ENCODE measurements around the gene FAM209B. TPM values are rescaled to one million over a fixed set of nuclear protein-coding genes. Genes with fewer than 3 reads are reported as not detected.

The FAM209B gene
- total RNA-seq, 2 experiments from 2014 or later = not detected

DNA sequence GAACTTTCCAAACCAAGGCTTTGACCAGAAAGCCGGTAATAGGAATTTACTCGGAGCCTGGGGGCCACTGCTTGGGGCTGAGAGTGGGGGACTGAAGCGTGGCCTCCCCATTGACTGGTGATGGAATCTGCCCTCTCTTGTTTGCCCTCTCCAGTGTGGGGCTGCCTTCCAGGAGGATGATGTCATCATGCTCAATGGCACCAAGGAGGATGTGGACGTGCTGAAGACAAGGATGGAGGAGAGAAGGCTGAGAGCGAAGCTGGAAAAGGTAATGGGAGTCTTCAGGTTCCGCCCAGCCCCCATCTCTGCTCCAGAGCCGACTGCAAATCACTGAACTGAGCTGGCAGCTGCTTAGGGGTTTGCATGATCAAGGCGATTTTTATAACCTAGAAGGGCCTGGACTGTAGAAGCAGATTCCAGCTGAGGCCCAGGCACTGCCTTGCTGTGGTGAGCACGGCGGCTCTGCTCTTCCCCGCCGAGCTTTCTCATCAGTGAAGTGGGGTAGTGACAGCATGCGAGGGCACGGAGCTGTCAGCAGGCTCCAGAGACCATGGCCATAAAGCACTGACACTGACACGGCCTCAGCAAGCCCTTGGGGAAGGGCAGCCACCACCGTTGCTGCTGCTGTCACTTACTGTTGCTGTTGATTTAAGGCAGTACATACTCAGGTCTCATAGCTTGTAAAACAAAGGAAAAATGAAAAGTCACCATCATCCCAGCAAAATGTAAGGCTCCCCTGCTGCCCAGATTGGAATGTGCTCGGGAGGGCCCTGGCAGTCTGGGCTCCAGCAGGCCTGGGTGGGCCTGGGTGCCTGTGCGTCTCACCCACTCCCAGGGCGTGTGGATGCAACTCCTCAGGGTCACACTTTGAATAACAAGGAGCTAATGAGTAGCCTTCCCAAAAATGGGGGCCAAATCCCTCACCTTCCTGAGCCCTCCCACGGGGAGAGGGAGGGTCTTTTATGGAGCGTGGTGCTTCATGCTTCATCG, 19.6 kb upstream of the FAM209B start:
- TF ChIP-seq, protein P1, sequence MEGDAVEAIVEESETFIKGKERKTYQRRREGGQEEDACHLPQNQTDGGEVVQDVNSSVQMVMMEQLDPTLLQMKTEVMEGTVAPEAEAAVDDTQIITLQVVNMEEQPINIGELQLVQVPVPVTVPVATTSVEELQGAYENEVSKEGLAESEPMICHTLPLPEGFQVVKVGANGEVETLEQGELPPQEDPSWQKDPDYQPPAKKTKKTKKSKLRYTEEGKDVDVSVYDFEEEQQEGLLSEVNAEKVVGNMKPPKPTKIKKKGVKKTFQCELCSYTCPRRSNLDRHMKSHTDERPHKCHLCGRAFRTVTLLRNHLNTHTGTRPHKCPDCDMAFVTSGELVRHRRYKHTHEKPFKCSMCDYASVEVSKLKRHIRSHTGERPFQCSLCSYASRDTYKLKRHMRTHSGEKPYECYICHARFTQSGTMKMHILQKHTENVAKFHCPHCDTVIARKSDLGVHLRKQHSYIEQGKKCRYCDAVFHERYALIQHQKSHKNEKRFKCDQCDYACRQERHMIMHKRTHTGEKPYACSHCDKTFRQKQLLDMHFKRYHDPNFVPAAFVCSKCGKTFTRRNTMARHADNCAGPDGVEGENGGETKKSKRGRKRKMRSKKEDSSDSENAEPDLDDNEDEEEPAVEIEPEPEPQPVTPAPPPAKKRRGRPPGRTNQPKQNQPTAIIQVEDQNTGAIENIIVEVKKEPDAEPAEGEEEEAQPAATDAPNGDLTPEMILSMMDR (conservative IDR thresholded peaks at IDR 0.05; ENCODE audit: low read length) = no peak
- no peak for TF ChIP-seq EZH2phosphoT487 (IDR thresholded peaks at IDR 0.05; ENCODE audit: borderline replicate concordance, low read depth, low read length)
- Histone ChIP-seq H3K4me2 (ENCODE audit: low read length) (no peak overlapping the region), H3K9me2 (ENCODE audit: insufficient read depth, low read length) (no peaks in the 10 kb centered on the region), H3K79me2 (ENCODE audit: insufficient read depth, low read depth, low read length) (no peaks in the 10 kb centered on the region), H3K36me3 (ENCODE audit: insufficient read depth, low read length) (peaks cover 37% of the 10 kb centered on the region), H3K9me3 (ENCODE audit: low read length) (no peaks in the 10 kb centered on the region), H2AFZ (ENCODE audit: low read length) (no peak overlapping the region), H3K4me3 (ENCODE audit: low read depth, low read length, poor library complexity, severe bottlenecking) (no peak overlapping the region), H4K20me1 (ENCODE audit: insufficient read depth, low read length) (no peaks in the 10 kb centered on the region), H3K27ac (ENCODE audit: low read depth, low read length, poor library complexity, severe bottlenecking) (no peak overlapping the region), H3K4me1 (ENCODE audit: insufficient read depth, low read length, poor library complexity, severe bottlenecking) (no peaks in the 10 kb centered on the region)
- BruUV-seq (replicated peaks) = no TSS peak
- no peak for DNase-seq (ENCODE audit: low spot score)
- ChIA-PET CTCF (ENCODE audit: unreplicated experiment) (no interaction called here), POLR2A (interaction anchor here (1.4 kb wide), 1 partner anchor 8 kb away, joined by 5 read pairs; no protein-coding TSS in a partner anchor)
- intact Hi-C loops (cut with micrococcal nuclease; ENCODE audit: unreplicated experiment) = no loop called here

DNA sequence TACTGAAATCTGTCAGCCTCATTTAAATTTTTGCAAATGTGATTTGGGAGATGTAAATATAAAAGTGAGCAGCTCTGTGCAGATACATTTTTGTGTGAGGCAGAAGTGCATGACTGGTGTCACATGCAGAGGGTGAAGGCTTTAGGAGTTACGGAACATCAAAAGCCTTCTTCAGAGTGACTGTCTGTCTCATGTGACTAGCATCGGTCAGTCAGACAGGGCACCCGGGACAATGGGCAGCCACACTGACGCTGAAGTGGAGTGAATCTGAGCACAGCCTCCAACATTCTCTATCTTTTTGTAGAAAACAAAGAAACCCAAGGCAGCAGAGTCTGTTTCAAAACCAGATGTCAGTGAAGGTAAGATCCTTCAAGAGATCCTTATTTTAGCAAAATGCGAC, 16.4 kb upstream of the FAM209B start:
- Histone ChIP-seq H3K4me1 (ENCODE audit: insufficient read depth, low read length, poor library complexity, severe bottlenecking) (no peaks in the 10 kb centered on the region), H3K4me3 (ENCODE audit: low read depth, low read length, poor library complexity, severe bottlenecking) (no peak overlapping the region), H3K79me2 (ENCODE audit: insufficient read depth, low read depth, low read length) (no peaks in the 10 kb centered on the region), H4K20me1 (ENCODE audit: insufficient read depth, low read length) (no peaks in the 10 kb centered on the region), H3K9me2 (ENCODE audit: insufficient read depth, low read length) (no peaks in the 10 kb centered on the region), H3K4me2 (ENCODE audit: low read length) (no peak overlapping the region), H2AFZ (ENCODE audit: low read length) (no peak overlapping the region), H3K36me3 (ENCODE audit: insufficient read depth, low read length) (peaks cover 64% of the 10 kb centered on the region), H3K27ac (ENCODE audit: low read depth, low read length, poor library complexity, severe bottlenecking) (no peak overlapping the region), H3K9me3 (ENCODE audit: low read length) (peaks cover 11% of the 10 kb centered on the region; the same call in 1 of the 2 replicates)
- BruUV-seq (replicated peaks) = no TSS peak
- ChIA-PET CTCF (ENCODE audit: unreplicated experiment) (no interaction called here), POLR2A (no interaction called here)
- DNase-seq (ENCODE audit: low spot score) = no peak
- intact Hi-C loops (cut with micrococcal nuclease; ENCODE audit: unreplicated experiment) = no loop called here
- TF ChIP-seq, protein P1 (conservative IDR thresholded peaks at IDR 0.05; ENCODE audit: low read length) = no peak
- no peak for TF ChIP-seq EZH2phosphoT487 (IDR thresholded peaks at IDR 0.05; ENCODE audit: borderline replicate concordance, low read depth, low read length)

DNA sequence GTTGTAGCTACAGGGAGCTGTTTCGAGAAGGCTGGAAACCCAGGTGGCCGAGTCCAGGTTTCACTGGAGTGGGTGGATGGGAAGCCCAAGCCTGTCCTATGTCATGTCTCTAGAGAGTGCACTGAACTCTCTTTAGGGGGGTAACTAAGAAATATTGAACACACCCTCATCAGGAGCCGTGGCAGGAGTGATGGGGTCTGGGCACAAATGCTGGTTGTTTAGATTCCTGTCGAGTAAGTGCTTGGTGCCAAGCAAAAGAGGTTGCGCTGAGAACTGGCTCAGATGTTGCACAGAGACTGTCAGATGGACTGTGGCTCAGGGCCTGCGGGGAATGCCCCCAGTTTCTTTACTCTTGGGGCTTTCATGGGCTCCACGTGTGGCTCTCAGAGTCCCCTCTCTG, 15.8 kb upstream of the FAM209B start:
- intact Hi-C loops (cut with micrococcal nuclease; ENCODE audit: unreplicated experiment) = no loop called here
- no peak for DNase-seq (ENCODE audit: low spot score)
- ChIA-PET CTCF (ENCODE audit: unreplicated experiment) (no interaction called here), POLR2A (no interaction called here)
- Histone ChIP-seq H3K4me1 (ENCODE audit: insufficient read depth, low read length, poor library complexity, severe bottlenecking) (no peaks in the 10 kb centered on the region), H4K20me1 (ENCODE audit: insufficient read depth, low read length) (no peaks in the 10 kb centered on the region), H3K27ac (ENCODE audit: low read depth, low read length, poor library complexity, severe bottlenecking) (no peak overlapping the region), H3K4me2 (ENCODE audit: low read length) (no peak overlapping the region), H3K9me2 (ENCODE audit: insufficient read depth, low read length) (no peaks in the 10 kb centered on the region), H3K9me3 (ENCODE audit: low read length) (peaks cover 11% of the 10 kb centered on the region; the same call in 1 of the 2 replicates), H3K4me3 (ENCODE audit: low read depth, low read length, poor library complexity, severe bottlenecking) (no peak overlapping the region), H3K79me2 (ENCODE audit: insufficient read depth, low read depth, low read length) (no peaks in the 10 kb centered on the region), H2AFZ (ENCODE audit: low read length) (no peak overlapping the region), H3K36me3 (ENCODE audit: insufficient read depth, low read length) (peaks cover 64% of the 10 kb centered on the region)
- BruUV-seq (replicated peaks) = no TSS peak
- TF ChIP-seq, protein P1 (conservative IDR thresholded peaks at IDR 0.05; ENCODE audit: low read length) = no peak
- no peak for TF ChIP-seq EZH2phosphoT487 (IDR thresholded peaks at IDR 0.05; ENCODE audit: borderline replicate concordance, low read depth, low read length)
